AML-193 (cell line): ENCODE data around the gene SNAPIN.
"Not testable (repeated sequence)": the region's sequence is repeated elsewhere in the genome, so short reads cannot be mapped to it uniquely, and the experiment has no call there.

Experiments
- DNase-seq, 2 experiments: peaks; one replicate each; lab custom pipeline; 2025; lab: John Stamatoyannopoulos, UW

Gene SNAPIN

GRCh38 chr1:153647346-153647714, 11.2 kb upstream of the SNAPIN start:
- no peak for DNase-seq

- no peak for DNase-seq
Observed at GRCh38 chr1:153648000-153648643, 10.4 kb upstream of the SNAPIN start.

- DNase-seq: no peak
Observed at GRCh38 chr1:153649137-153649862, 9.2 kb upstream of the SNAPIN start.

- DNase-seq: no peak
Observed at GRCh38 chr1:153649863-153650235, 8.7 kb upstream of the SNAPIN start.

- no peak for DNase-seq
Observed at GRCh38 chr1:153651771-153652170, 6.7 kb upstream of the SNAPIN start.

- no peak for DNase-seq
Observed at GRCh38 chr1:153652805-153653500, 5.5 kb upstream of the SNAPIN start.

- DNase-seq: no peak
Observed at GRCh38 chr1:153655333-153655732, 3.2 kb upstream of the SNAPIN start.

- no peak for DNase-seq
Observed at GRCh38 chr1:153659175-153659534, 652 bp downstream of the SNAPIN start.

- no peak for DNase-seq
Observed at GRCh38 chr1:153659656-153660055, 1.2 kb downstream of the SNAPIN start.

- DNase-seq: no peak
Observed at GRCh38 chr1:153661111-153661708, 2.7 kb downstream of the SNAPIN start.

- no peak for DNase-seq
Observed at GRCh38 chr1:153662269-153662668, 3.8 kb downstream of the SNAPIN start.

- DNase-seq: peak; percentile 11 to 13
Observed at GRCh38 chr1:153663211-153663610, 4.7 kb downstream of the SNAPIN start.

- DNase-seq: no peak
Observed at GRCh38 chr1:153667439-153667838, 8.9 kb downstream of the SNAPIN start.

GRCh38 chr1:153668672-153669071, 10.2 kb downstream of the SNAPIN start:
- not testable (repeated sequence) for DNase-seq

GRCh38 chr1:153669606-153670005, 11.1 kb downstream of the SNAPIN start:
- no peak for DNase-seq

- DNase-seq: no peak
Observed at GRCh38 chr1:153670257-153670858, 11.9 kb downstream of the SNAPIN start.

GRCh38 chr1:153670859-153671627, 12.5 kb downstream of the SNAPIN start, which contains the start of gene ILF2:
Gene ILF2 (minus strand): TSS chr1:153670993. CDS start chr1:153670922, 71 bp downstream.
- DNase-seq: peak; percentile 99

- peak; percentile 25 to 31 for DNase-seq
Observed at GRCh38 chr1:153671628-153672353, 13.3 kb downstream of the SNAPIN start.

GRCh38 chr1:153673511-153673910, 15.0 kb downstream of the SNAPIN start:
- DNase-seq: no peak

GRCh38 chr1:153677718-153678518, 19.4 kb downstream of the SNAPIN start:
- DNase-seq: peak; percentile 27 to 28
